ENCODE results near the gene FAM227B.

DNA sequence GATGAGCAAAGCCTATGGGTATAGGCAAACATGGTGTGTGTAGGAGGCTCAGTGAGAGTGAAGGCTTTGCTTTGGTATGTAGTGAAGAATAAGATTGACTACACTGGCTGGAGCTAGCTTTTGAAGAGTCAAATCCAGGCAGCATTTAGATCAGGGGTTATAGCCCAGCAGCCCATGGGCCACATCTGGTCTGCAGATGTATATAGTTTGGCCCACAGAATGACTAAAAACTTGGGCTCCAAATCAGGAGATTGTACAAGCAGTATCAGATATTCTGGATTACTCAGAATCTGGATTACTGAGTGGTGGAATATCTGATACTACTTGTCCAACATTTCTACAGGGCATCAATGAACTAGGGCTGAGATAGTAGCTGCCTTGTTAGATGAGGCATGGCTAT, 290.5 kb downstream of the FAM227B start:
- TF ChIP-seq EZH2 (IDR thresholded peaks at IDR 0.05; ENCODE audit: low read depth): no peak
- TF ChIP-seq, protein P1, sequence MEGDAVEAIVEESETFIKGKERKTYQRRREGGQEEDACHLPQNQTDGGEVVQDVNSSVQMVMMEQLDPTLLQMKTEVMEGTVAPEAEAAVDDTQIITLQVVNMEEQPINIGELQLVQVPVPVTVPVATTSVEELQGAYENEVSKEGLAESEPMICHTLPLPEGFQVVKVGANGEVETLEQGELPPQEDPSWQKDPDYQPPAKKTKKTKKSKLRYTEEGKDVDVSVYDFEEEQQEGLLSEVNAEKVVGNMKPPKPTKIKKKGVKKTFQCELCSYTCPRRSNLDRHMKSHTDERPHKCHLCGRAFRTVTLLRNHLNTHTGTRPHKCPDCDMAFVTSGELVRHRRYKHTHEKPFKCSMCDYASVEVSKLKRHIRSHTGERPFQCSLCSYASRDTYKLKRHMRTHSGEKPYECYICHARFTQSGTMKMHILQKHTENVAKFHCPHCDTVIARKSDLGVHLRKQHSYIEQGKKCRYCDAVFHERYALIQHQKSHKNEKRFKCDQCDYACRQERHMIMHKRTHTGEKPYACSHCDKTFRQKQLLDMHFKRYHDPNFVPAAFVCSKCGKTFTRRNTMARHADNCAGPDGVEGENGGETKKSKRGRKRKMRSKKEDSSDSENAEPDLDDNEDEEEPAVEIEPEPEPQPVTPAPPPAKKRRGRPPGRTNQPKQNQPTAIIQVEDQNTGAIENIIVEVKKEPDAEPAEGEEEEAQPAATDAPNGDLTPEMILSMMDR (conservative IDR thresholded peaks at IDR 0.05): no peak

Data from PC-9 (cell line).